SK-N-SH treated with all-trans-retinoic acid at 6 μM for 48 hours (cell line): ENCODE data around the gene PPM1H.

ENCODE experiments used
- ATAC-seq: fragments of 200-7000 bp; cut with Tn5 transposase; 3 replicates; pipeline ENCODE4 v1.9.1; 2020; ENCODE audit warnings: mild to moderate bottlenecking, moderate library complexity
- ARNTL ChIP-seq: fragments of 450-650 bp; formaldehyde crosslinking; IDR thresholded peaks from 2 replicates; pipeline ENCODE4 v1.5.0; 2020; ENCODE audit warnings: low read depth, mild to moderate bottlenecking, moderate library complexity, borderline replicate concordance
- BACH2 ChIP-seq: fragments of 250-450 bp; sonication (Bioruptor Pico); IDR thresholded peaks from 2 replicates; pipeline ENCODE4 v1.9.0; 2021; ENCODE audit warnings: mild to moderate bottlenecking, borderline replicate concordance
- ESRRG ChIP-seq: fragments of 250-450 bp; sonication (Bioruptor Pico); IDR thresholded peaks from 2 replicates; pipeline ENCODE4 v1.6.1; 2021; ENCODE audit warnings: mild to moderate bottlenecking
- GLIS3 ChIP-seq: fragments of 250-450 bp; sonication (Bioruptor Pico); IDR thresholded peaks from 2 replicates; pipeline ENCODE4 v1.5.0; 2020; ENCODE audit warnings: mild to moderate bottlenecking, moderate library complexity
- ISL1 ChIP-seq: fragments of 250-450 bp; sonication (Bioruptor Pico); IDR thresholded peaks from 2 replicates; pipeline ENCODE4 v2.1.2; 2022; ENCODE audit warnings: mild to moderate bottlenecking, moderate library complexity
- OSR1 ChIP-seq: fragments of 250-450 bp; sonication (Bioruptor Pico); IDR thresholded peaks from 2 replicates; pipeline ENCODE4 v1.8.0; 2022; ENCODE audit warnings: moderate library complexity, mild to moderate bottlenecking, inconsistent platforms
- POU6F1 ChIP-seq: fragments of 250-450 bp; sonication (Bioruptor Pico); IDR thresholded peaks from 2 replicates; pipeline ENCODE4 v1.8.0; 2021; ENCODE audit warnings: low read depth, mild to moderate bottlenecking, moderate library complexity, borderline replicate concordance
- PPARA ChIP-seq: fragments of 250-450 bp; sonication (Bioruptor Pico); IDR thresholded peaks from 2 replicates; pipeline ENCODE4 v1.5.0; 2020; ENCODE audit warnings: mild to moderate bottlenecking, borderline replicate concordance
- RARB ChIP-seq: fragments of 250-450 bp; sonication (Bioruptor Pico); IDR thresholded peaks from 2 replicates; pipeline ENCODE4 v1.8.0; 2021; ENCODE audit warnings: mild to moderate bottlenecking, moderate library complexity
- SNAI2 ChIP-seq: fragments of 250-450 bp; sonication (Bioruptor Pico); IDR thresholded peaks from 2 replicates; pipeline ENCODE4 v1.5.0; 2020; ENCODE audit warnings: mild to moderate bottlenecking, moderate library complexity
- TCF4 ChIP-seq: fragments of 250-450 bp; sonication (Bioruptor Pico); IDR thresholded peaks from 2 replicates; pipeline ENCODE4 v1.8.0; 2021; ENCODE audit warnings: mild to moderate bottlenecking, moderate library complexity, borderline replicate concordance
- ZC3H10 ChIP-seq: fragments of 250-450 bp; sonication (Bioruptor Pico); IDR thresholded peaks from 2 replicates; pipeline ENCODE4 v1.5.1; 2021; ENCODE audit warnings: mild to moderate bottlenecking, moderate library complexity
- ZFP3 ChIP-seq: fragments of 250-450 bp; sonication (Bioruptor Pico); IDR thresholded peaks from 2 replicates; pipeline ENCODE4 v1.5.0; 2020; ENCODE audit warnings: mild to moderate bottlenecking, moderate library complexity
- ZFP30 ChIP-seq: fragments of 450-650 bp; formaldehyde crosslinking; IDR thresholded peaks from 2 replicates; pipeline ENCODE4 v1.5.0; 2022; ENCODE audit warnings: mild to moderate bottlenecking, moderate library complexity
- ZNF565 ChIP-seq: fragments of 450-650 bp; formaldehyde crosslinking; conservative IDR thresholded peaks from 2 replicates; pipeline ENCODE4 v1.5.0; 2020; ENCODE audit warnings: low read depth, mild to moderate bottlenecking, moderate library complexity
- ZNF70 ChIP-seq: fragments of 450-650 bp; formaldehyde crosslinking; IDR thresholded peaks from 2 replicates; pipeline ENCODE4 v1.5.0; 2020; ENCODE audit warnings: mild to moderate bottlenecking, moderate library complexity
- TF ChIP-seq, protein P1 (sequence below): fragments of 250-450 bp; sonication (Bioruptor Pico); IDR thresholded peaks from 2 replicates; pipeline ENCODE4 v1.5.1; 2021; ENCODE audit warnings: mild to moderate bottlenecking, moderate library complexity
- TF ChIP-seq, protein P2 (sequence below): fragments of 250-450 bp; sonication (Bioruptor Pico); IDR thresholded peaks from 2 replicates; pipeline ENCODE4 v1.8.0; 2020; ENCODE audit warnings: mild to moderate bottlenecking, moderate library complexity, borderline replicate concordance
- TF ChIP-seq, protein P3 (sequence below): fragments of 250-450 bp; sonication (Bioruptor Pico); IDR thresholded peaks from 2 replicates; pipeline ENCODE4 v1.5.1; 2020; ENCODE audit warnings: low read depth, mild to moderate bottlenecking, moderate library complexity

Gene PPM1H

DNA sequence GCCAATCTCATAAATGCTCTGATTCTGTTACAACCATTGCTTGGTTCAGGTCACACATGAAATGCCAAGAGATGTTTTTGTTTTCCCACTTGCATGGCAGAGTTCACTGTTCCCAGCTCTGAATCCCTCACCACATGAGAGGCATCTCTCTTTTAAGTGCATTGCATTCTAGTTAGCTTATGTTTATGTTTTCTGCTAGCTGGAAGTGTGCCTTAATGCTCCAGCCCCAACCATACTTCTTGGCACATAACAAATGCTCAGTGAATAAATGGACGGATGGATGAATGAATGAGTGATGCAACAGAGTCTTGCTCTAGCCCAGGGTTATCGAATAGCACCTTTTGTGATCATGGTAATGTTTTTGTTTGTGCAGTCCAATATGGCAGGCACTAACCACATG is 197.3 kb downstream of the PPM1H start:
- no peak for TF ChIP-seq SNAI2 (CRISPR knock-in tag)
- no peak for TF ChIP-seq TCF4
- TF ChIP-seq ZFP30 (CRISPR knock-in tag): no peak
- TF ChIP-seq ARNTL (CRISPR knock-in tag): no peak
- no peak for TF ChIP-seq ISL1 (CRISPR knock-in tag)
- no peak for TF ChIP-seq GLIS3 (CRISPR knock-in tag)
- no peak for TF ChIP-seq ZC3H10 (CRISPR knock-in tag)
- TF ChIP-seq PPARA (CRISPR knock-in tag): no peak
- ATAC-seq: no peak

DNA sequence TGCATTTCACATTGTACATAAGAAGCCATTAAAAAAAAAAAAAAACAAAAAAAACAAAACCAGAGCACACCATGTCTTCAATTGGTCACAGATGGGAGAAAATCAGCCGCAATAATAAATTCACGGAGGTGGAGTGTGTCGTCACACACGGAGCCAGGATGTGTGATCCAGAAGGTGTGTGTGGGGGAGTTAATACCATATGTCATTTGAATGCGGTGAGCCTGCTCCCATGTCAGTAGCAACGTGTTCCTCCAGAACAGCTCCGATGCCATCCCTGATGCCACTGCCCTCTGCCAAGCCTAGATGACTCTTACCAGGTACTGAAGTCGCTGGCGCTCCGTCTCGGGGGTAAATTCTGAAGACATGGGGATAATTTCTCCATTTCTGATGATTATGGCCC is 197.8 kb downstream of the PPM1H start:
- TF ChIP-seq ISL1 (CRISPR knock-in tag): no peak
- ATAC-seq: no peak

DNA sequence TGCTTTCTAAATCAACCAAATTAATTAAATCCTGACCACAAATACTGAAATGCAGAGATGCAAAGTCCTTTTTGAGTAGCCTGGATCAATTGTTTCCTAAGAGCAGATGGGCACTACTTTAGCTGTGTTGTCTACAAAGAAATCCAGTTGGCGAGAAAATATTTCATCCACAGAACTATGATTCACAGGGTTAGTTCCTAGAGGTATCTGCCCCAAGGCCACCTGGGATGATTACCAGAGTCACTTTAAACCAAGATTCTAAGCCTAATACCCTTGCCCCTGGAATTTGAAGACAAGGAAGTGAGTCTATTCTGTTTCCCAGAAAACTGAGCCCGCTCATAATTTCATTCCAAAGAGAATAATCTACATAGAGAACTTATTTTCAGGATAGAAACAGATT is 198.4 kb downstream of the PPM1H start:
- ATAC-seq: no peak
- TF ChIP-seq SNAI2 (CRISPR knock-in tag) (no peak), ZC3H10 (CRISPR knock-in tag) (no peak), ZFP30 (CRISPR knock-in tag) (no peak), PPARA (CRISPR knock-in tag) (no peak), ZNF565 (no peak), POU6F1 (CRISPR knock-in tag) (no peak)

- ATAC-seq: peak; percentile 53
- TF ChIP-seq ZFP3 (CRISPR knock-in tag) (peak; percentile 45; the same call in 1 of the 2 replicates), ZNF565 (no peak), ZC3H10 (CRISPR knock-in tag) (peak; percentile 58; the same call in 1 of the 2 replicates), RARB (CRISPR knock-in tag) (0 out of 2 replicates have a peak, but pooled peaks have one; percentile 11), ZNF70 (CRISPR knock-in tag) (no peak), OSR1 (CRISPR knock-in tag) (no peak)
These were observed 202.0 kb downstream of the PPM1H start for GRCh38 chr12:62732861-62733427.

GRCh38 chr12:62731055-62731820 is 203.7 kb downstream of the PPM1H start:
- ATAC-seq: peak; percentile 69
- TF ChIP-seq POU6F1 (CRISPR knock-in tag) (no peak), ESRRG (CRISPR knock-in tag) (no peak), RARB (CRISPR knock-in tag) (no peak), BACH2 (CRISPR knock-in tag) (no peak), OSR1 (CRISPR knock-in tag) (no peak), ZNF565 (no peak)
- TF ChIP-seq, protein P1, sequence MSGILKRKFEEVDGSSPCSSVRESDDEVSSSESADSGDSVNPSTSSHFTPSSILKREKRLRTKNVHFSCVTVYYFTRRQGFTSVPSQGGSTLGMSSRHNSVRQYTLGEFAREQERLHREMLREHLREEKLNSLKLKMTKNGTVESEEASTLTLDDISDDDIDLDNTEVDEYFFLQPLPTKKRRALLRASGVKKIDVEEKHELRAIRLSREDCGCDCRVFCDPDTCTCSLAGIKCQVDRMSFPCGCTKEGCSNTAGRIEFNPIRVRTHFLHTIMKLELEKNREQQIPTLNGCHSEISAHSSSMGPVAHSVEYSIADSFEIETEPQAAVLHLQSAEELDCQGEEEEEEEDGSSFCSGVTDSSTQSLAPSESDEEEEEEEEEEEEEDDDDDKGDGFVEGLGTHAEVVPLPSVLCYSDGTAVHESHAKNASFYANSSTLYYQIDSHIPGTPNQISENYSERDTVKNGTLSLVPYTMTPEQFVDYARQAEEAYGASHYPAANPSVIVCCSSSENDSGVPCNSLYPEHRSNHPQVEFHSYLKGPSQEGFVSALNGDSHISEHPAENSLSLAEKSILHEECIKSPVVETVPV (CRISPR knock-in tag): no peak
- TF ChIP-seq, protein P2, sequence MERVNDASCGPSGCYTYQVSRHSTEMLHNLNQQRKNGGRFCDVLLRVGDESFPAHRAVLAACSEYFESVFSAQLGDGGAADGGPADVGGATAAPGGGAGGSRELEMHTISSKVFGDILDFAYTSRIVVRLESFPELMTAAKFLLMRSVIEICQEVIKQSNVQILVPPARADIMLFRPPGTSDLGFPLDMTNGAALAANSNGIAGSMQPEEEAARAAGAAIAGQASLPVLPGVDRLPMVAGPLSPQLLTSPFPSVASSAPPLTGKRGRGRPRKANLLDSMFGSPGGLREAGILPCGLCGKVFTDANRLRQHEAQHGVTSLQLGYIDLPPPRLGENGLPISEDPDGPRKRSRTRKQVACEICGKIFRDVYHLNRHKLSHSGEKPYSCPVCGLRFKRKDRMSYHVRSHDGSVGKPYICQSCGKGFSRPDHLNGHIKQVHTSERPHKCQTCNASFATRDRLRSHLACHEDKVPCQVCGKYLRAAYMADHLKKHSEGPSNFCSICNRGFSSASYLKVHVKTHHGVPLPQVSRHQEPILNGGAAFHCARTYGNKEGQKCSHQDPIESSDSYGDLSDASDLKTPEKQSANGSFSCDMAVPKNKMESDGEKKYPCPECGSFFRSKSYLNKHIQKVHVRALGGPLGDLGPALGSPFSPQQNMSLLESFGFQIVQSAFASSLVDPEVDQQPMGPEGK (CRISPR knock-in tag): no peak
- TF ChIP-seq, protein P3, sequence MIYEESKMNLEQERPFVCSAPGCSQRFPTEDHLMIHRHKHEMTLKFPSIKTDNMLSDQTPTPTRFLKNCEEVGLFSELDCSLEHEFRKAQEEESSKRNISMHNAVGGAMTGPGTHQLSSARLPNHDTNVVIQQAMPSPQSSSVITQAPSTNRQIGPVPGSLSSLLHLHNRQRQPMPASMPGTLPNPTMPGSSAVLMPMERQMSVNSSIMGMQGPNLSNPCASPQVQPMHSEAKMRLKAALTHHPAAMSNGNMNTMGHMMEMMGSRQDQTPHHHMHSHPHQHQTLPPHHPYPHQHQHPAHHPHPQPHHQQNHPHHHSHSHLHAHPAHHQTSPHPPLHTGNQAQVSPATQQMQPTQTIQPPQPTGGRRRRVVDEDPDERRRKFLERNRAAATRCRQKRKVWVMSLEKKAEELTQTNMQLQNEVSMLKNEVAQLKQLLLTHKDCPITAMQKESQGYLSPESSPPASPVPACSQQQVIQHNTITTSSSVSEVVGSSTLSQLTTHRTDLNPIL (CRISPR knock-in tag): no peak
- TF ChIP-seq, all 23 proteins: peak for 0
